ENCODE measurements around the gene UBAP2. TPM values are rescaled to one million over a fixed set of nuclear protein-coding genes. Genes with fewer than 3 reads are reported as not detected.

UBAP2 gene
- total RNA-seq, 1 experiment from 2014 or later: 24.8 TPM

DNA sequence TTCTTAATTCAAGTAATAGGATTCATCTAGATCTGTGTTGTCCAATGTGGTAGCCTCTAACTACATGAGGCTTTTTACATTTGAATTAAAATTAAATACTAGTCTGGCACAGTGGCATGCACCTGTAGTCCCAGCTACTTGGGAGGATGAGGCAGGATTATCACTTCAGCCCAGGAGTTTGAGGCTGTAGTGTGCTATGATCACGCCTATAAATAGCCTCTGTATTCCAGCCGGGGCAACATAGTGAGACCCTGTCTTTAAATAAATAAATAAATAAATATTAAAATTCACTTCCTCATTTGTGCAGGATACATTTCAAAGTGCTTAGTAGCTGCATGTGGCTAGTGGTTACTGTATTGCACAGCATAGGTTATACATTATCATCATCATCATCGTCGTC lies 139.9 kb downstream of the UBAP2 start:
- Histone ChIP-seq H3K27me3 (ENCODE audit: control insufficient read depth, insufficient read depth, low read length) (no peaks in the 10 kb centered on the region), H3K36me3 (replicated peaks; ENCODE audit: control insufficient read depth, insufficient read depth, low read length) (peaks cover 5% of the 10 kb centered on the region), H3K4me3 (ENCODE audit: insufficient read depth, low read depth, low read length) (no peak overlapping the region)
- DNase-seq: no peak

DNA sequence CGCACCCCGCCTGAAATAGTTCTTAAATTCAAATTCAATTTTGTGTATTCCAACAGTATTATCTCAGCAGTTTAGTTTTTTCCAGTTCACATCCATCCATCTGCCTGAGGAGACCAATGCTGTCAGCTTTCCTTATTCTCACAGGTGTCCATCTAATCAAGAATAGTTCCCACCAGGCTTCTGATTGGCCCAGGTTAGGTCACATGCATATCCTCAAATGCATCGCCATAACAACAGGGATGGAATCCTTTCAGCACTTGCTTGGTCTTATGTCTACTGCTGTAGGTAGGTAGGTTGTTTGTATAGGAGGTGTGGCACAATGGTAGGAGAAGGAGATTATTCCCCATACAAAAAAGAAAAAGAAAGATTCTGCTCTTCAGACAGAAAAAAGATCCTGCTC lies 140.6 kb downstream of the UBAP2 start:
- Histone ChIP-seq H3K4me3 (ENCODE audit: insufficient read depth, low read depth, low read length) (no peak overlapping the region), H3K27me3 (ENCODE audit: control insufficient read depth, insufficient read depth, low read length) (no peaks in the 10 kb centered on the region), H3K36me3 (replicated peaks; ENCODE audit: control insufficient read depth, insufficient read depth, low read length) (peaks cover 3% of the 10 kb centered on the region)
- DNase-seq: no peak

DNA sequence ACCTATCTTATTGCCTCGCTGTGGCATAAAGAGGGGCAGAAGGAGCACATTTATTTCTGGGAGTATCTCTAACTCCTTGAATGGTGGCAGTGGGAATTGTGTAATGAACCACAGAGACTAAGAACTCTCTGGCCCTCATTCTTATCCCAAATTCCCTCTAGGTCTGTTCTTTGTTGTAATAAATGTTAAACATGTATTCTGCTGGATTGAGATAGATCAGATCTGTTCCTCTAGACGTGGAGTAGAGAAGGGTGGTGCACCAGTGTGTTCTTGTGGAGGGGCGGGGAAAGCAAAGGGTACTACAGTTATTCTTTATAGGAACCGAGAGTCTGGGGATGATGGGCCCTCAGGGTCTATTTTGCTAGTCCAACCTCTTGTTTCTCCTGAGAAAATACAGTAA lies 141.3 kb downstream of the UBAP2 start:
- Histone ChIP-seq H3K4me3 (ENCODE audit: insufficient read depth, low read depth, low read length) (no peak overlapping the region), H3K27me3 (ENCODE audit: control insufficient read depth, insufficient read depth, low read length) (no peaks in the 10 kb centered on the region), H3K36me3 (replicated peaks; ENCODE audit: control insufficient read depth, insufficient read depth, low read length) (peaks cover 1% of the 10 kb centered on the region)
- DNase-seq: no peak

- Histone ChIP-seq H3K4me3 (ENCODE audit: insufficient read depth, low read depth, low read length) (no peak overlapping the region), H3K27me3 (ENCODE audit: control insufficient read depth, insufficient read depth, low read length) (no peaks in the 10 kb centered on the region), H3K36me3 (replicated peaks; ENCODE audit: control insufficient read depth, insufficient read depth, low read length) (peaks cover 2% of the 10 kb centered on the region)
- no peak for DNase-seq
These were observed 141.9 kb downstream of the UBAP2 start for GRCh38 chr9:33906769-33907168.

- H3K4me3 ChIP-seq (ENCODE audit: insufficient read depth, low read depth, low read length): no peak overlapping the region
- no peak for DNase-seq
- no peaks in the 10 kb centered on the region for H3K27me3 ChIP-seq (ENCODE audit: control insufficient read depth, insufficient read depth, low read length)
- H3K36me3 ChIP-seq (replicated peaks; ENCODE audit: control insufficient read depth, insufficient read depth, low read length): peaks cover 3% of the 10 kb centered on the region
These were observed 143.6 kb downstream of the UBAP2 start for GRCh38 chr9:33905137-33905536.

- DNase-seq: no peak
- Histone ChIP-seq H3K27me3 (ENCODE audit: control insufficient read depth, insufficient read depth, low read length) (no peaks in the 10 kb centered on the region), H3K36me3 (replicated peaks; ENCODE audit: control insufficient read depth, insufficient read depth, low read length) (peaks cover 5% of the 10 kb centered on the region), H3K4me3 (ENCODE audit: insufficient read depth, low read depth, low read length) (no peak overlapping the region)
These were observed 145.4 kb downstream of the UBAP2 start for GRCh38 chr9:33903157-33903780.

GRCh38 chr9:33894316-33894715 lies 154.4 kb downstream of the UBAP2 start:
- no peak overlapping the region for H3K4me3 ChIP-seq (ENCODE audit: insufficient read depth, low read depth, low read length)
- H3K27me3 ChIP-seq (ENCODE audit: control insufficient read depth, insufficient read depth, low read length): no peaks in the 10 kb centered on the region
- no peak for DNase-seq
- no peaks in the 10 kb centered on the region for H3K36me3 ChIP-seq (replicated peaks; ENCODE audit: control insufficient read depth, insufficient read depth, low read length)

GRCh38 chr9:33893861-33894260 lies 154.8 kb downstream of the UBAP2 start:
- no peaks in the 10 kb centered on the region for H3K27me3 ChIP-seq (ENCODE audit: control insufficient read depth, insufficient read depth, low read length)
- no peaks in the 10 kb centered on the region for H3K36me3 ChIP-seq (replicated peaks; ENCODE audit: control insufficient read depth, insufficient read depth, low read length)
- H3K4me3 ChIP-seq (ENCODE audit: insufficient read depth, low read depth, low read length): no peak overlapping the region
- DNase-seq: no peak

DNA sequence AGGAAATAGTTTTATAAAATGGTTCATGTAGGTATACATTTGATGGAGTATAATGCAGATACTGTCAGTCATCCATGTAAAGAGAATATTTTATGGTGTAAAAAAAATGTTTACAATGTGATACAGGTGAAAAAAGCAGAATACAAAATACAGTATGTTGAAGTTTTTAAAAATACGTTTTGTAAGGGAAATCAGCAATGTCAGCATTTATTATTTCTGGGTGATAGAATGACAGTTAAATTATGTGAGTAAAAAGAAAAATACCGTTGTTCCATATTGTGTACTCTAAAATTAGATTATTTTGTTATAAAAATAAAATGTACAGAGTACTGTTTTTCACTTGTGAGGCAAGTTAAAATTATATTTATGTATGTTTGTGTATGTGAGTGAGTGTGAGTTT lies 162.7 kb downstream of the UBAP2 start:
- no peaks in the 10 kb centered on the region for H3K27me3 ChIP-seq (ENCODE audit: control insufficient read depth, insufficient read depth, low read length)
- H3K36me3 ChIP-seq (replicated peaks; ENCODE audit: control insufficient read depth, insufficient read depth, low read length): no peaks in the 10 kb centered on the region
- H3K4me3 ChIP-seq (ENCODE audit: insufficient read depth, low read depth, low read length): no peak overlapping the region
- DNase-seq: no peak

DNA sequence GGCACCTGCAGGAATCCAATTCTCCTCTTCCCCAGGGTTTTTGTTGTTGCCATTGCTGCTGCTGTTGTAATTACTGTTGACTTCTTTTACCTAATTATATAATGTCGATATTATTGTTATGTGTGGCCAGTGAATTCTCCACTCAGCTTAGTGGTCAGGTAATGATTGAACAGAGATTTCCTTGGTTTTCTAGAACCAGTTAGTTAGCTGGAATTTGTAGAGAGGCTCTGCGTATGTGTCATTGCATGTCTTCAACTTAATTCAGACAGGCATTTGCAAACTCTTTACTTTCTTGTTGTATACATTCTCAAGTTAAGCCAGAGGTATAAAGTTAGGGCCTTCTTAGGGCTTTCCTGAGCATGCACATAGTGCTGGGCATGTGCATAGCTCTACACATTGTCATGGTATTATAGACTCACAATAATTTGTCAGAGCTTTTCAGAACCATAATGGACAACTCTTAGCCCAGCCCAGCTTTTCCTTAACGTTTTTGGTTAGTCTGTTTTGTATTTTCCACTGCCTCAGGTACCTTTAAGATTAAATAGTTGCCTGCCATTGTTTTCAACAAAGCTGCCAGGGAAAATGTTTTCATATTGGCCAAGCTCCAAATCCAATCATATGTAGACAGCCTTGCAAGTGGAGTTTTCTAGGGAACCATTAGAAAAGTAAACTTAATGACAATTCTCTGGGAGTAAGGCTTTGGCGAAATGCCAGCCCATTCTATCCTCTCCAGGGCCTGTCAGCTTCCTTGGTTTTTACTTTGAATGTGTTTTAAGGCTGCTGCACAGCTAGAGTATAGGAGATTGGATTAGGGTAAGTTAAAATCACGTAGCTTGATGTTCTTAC lies 163.6 kb downstream of the UBAP2 start:
- no peak overlapping the region for H3K4me3 ChIP-seq (ENCODE audit: insufficient read depth, low read depth, low read length)
- no peaks in the 10 kb centered on the region for H3K27me3 ChIP-seq (ENCODE audit: control insufficient read depth, insufficient read depth, low read length)
- H3K36me3 ChIP-seq (replicated peaks; ENCODE audit: control insufficient read depth, insufficient read depth, low read length): no peaks in the 10 kb centered on the region
- DNase-seq: no peak

DNA sequence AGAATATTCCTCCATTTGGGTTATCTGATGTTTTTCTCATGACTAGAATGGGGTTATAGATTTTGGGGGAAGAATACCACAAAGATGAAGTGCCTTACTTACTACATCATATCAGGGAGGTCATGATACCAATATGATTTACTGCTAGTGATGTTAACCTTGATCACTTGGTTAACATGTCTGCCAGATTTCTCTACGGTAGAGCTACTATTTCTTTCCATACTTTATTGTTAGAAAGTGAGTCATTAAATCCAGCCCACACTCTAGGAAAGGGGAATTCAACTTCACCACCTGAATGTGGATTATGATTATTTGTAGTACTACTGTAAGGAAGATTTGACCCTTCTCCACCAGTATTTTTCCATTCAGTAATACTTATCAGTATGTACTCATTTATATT lies 167.1 kb downstream of the UBAP2 start:
- Histone ChIP-seq H3K4me3 (ENCODE audit: insufficient read depth, low read depth, low read length) (no peak overlapping the region), H3K36me3 (replicated peaks; ENCODE audit: control insufficient read depth, insufficient read depth, low read length) (no peaks in the 10 kb centered on the region), H3K27me3 (ENCODE audit: control insufficient read depth, insufficient read depth, low read length) (no peaks in the 10 kb centered on the region)
- no peak for DNase-seq

- Histone ChIP-seq H3K36me3 (replicated peaks; ENCODE audit: control insufficient read depth, insufficient read depth, low read length) (no peaks in the 10 kb centered on the region), H3K4me3 (ENCODE audit: insufficient read depth, low read depth, low read length) (no peak overlapping the region)
- DNase-seq: peak; percentile 26
These were observed 168.2 kb downstream of the UBAP2 start for GRCh38 chr9:33880211-33881089.

GRCh38 chr9:33878691-33879366 lies 169.9 kb downstream of the UBAP2 start:
- Histone ChIP-seq H3K27me3 (ENCODE audit: control insufficient read depth, insufficient read depth, low read length) (no peaks in the 10 kb centered on the region), H3K36me3 (replicated peaks; ENCODE audit: control insufficient read depth, insufficient read depth, low read length) (no peaks in the 10 kb centered on the region), H3K4me3 (ENCODE audit: insufficient read depth, low read depth, low read length) (no peak overlapping the region)
- no peak for DNase-seq

More at GRCh38 chr9:33880211-33881089, 168.2 kb downstream of the UBAP2 start:
- no peaks in the 10 kb centered on the region for H3K27me3 ChIP-seq (ENCODE audit: control insufficient read depth, insufficient read depth, low read length)

GRCh38 chr9:33877727-33878489 lies 170.8 kb downstream of the UBAP2 start:
- H3K4me3 ChIP-seq (ENCODE audit: insufficient read depth, low read depth, low read length): no peak overlapping the region
- no peak for DNase-seq
- H3K27me3 ChIP-seq (ENCODE audit: control insufficient read depth, insufficient read depth, low read length): no peaks in the 10 kb centered on the region
- H3K36me3 ChIP-seq (replicated peaks; ENCODE audit: control insufficient read depth, insufficient read depth, low read length): no peaks in the 10 kb centered on the region

Measured in H7 (cell line).